Measurements from ENCODE around the gene NENF. TPM values are rescaled to one million over a fixed set of nuclear protein-coding genes. Genes with fewer than 3 reads are reported as not detected.

NENF gene
- total RNA-seq, 2 donors from 2014 or later: 83.2 to 277 TPM

DNA sequence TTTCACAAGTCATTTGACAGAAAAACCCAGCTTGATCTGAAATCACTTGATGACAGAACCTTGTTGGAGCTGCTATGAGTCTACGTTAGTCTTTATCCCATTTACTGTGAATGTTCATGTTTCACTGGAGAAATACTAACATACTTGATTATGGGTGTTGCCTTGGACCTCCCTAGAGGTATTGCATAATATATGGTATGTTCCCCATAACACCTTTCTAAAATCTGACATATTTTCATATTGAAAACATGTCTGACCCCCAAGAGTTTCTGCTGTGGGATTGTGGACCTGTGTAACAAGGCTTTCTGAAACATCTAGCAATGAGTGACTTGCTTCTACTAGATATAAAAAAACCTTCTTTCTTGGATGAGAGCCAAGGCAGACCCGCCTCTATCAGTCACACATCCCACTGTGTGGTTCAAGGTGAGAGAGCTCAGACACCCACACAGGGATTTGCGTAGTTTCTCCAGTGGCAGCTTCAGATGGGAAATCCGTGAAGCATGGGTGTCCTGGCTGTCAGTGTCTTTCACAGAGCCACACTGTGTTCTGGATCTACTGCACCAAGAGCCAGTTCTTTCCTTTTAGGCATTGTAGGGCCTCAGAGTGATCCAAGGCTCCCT is 4.6 kb downstream of the NENF start:
- intact Hi-C loops (cut with DNase I): no loop called here
- TF ChIP-seq, protein P1, sequence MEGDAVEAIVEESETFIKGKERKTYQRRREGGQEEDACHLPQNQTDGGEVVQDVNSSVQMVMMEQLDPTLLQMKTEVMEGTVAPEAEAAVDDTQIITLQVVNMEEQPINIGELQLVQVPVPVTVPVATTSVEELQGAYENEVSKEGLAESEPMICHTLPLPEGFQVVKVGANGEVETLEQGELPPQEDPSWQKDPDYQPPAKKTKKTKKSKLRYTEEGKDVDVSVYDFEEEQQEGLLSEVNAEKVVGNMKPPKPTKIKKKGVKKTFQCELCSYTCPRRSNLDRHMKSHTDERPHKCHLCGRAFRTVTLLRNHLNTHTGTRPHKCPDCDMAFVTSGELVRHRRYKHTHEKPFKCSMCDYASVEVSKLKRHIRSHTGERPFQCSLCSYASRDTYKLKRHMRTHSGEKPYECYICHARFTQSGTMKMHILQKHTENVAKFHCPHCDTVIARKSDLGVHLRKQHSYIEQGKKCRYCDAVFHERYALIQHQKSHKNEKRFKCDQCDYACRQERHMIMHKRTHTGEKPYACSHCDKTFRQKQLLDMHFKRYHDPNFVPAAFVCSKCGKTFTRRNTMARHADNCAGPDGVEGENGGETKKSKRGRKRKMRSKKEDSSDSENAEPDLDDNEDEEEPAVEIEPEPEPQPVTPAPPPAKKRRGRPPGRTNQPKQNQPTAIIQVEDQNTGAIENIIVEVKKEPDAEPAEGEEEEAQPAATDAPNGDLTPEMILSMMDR (IDR thresholded peaks at IDR 0.05): no peak
- TF ChIP-seq POLR2AphosphoS5 (IDR thresholded peaks at IDR 0.05): no peak
- TF ChIP-seq POLR2A (IDR thresholded peaks at IDR 0.05): no peak
- Histone ChIP-seq H3K4me3 (no peak overlapping the region), H3K4me1 (replicated peaks) (peaks cover 5% of the 10 kb centered on the region), H3K27ac (no peak overlapping the region), H3K27me3 (replicated peaks; ENCODE audit: insufficient read depth) (no peaks in the 10 kb centered on the region), H3K36me3 (no peaks in the 10 kb centered on the region), H3K9me3 (no peaks in the 10 kb centered on the region)
- no peak for DNase-seq (ENCODE audit: low spot score)
- WGBS: 83% methylated on average over 4 of the region's 4 CpGs

DNA sequence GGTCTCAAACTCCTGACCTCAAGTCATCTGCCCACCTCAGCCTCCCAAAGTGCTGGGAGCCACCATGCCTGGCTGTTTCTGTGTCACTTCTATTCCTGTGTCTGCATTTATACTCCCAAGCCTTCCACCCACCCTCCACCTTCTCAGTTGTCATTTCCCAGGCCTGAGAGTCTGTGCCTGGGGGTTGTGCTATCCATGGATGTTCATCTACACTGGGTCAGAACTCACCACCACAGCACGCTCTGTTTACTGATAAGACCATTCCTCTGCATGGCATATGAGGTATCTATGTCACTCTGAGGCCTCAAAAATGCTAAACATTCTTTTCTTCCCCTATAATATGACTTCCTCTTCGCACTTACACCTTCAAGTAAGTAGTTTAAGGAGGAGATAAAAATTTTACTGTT is 6.1 kb downstream of the NENF start:
- intact Hi-C loops (cut with DNase I): no loop called here
- no peaks in the 10 kb centered on the region for H3K27me3 ChIP-seq (replicated peaks; ENCODE audit: insufficient read depth)
- H3K4me3 ChIP-seq: no peak overlapping the region
- no peak for DNase-seq (ENCODE audit: low spot score)
- 96% methylated on average over 2 of the region's 2 CpGs for WGBS
- H3K27ac ChIP-seq: no peak overlapping the region
- TF ChIP-seq POLR2A (IDR thresholded peaks at IDR 0.05) (no peak), POLR2AphosphoS5 (IDR thresholded peaks at IDR 0.05) (no peak)
- TF ChIP-seq, protein P1 (IDR thresholded peaks at IDR 0.05): no peak
- H3K4me1 ChIP-seq (replicated peaks): peaks cover 2% of the 10 kb centered on the region
- no peaks in the 10 kb centered on the region for H3K36me3 ChIP-seq
- H3K9me3 ChIP-seq: no peaks in the 10 kb centered on the region

DNA sequence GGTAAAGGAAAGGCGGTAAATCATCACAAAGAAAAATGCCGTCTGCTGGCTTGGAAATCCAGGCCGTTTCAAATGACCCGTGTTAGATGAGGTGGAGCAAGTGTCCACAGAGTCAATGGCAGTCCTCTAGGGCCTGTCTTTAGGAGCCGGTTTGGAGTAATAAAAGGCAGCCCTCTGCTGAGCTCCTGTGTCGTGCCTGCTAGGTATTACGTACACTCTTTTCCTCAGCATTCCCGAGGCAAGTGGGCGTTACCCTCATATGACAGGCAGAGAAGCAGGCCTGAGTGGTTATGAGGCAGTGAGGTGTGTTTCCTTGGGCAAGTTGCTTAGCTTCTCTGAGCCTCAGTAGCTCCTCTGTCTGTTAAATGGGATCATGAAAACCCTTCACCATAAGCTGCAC is 7.7 kb downstream of the NENF start:
- no peak for DNase-seq (ENCODE audit: low spot score)
- Histone ChIP-seq H3K4me3 (no peak overlapping the region), H3K27me3 (replicated peaks; ENCODE audit: insufficient read depth) (no peaks in the 10 kb centered on the region), H3K4me1 (replicated peaks) (no peaks in the 10 kb centered on the region), H3K36me3 (no peaks in the 10 kb centered on the region), H3K27ac (no peak overlapping the region), H3K9me3 (no peaks in the 10 kb centered on the region)
- 62% methylated on average over 9 of the region's 9 CpGs for WGBS
- TF ChIP-seq POLR2A (IDR thresholded peaks at IDR 0.05) (no peak), POLR2AphosphoS5 (IDR thresholded peaks at IDR 0.05) (no peak)
- TF ChIP-seq, protein P1 (IDR thresholded peaks at IDR 0.05): no peak
- intact Hi-C loops (cut with DNase I): no loop called here

DNA sequence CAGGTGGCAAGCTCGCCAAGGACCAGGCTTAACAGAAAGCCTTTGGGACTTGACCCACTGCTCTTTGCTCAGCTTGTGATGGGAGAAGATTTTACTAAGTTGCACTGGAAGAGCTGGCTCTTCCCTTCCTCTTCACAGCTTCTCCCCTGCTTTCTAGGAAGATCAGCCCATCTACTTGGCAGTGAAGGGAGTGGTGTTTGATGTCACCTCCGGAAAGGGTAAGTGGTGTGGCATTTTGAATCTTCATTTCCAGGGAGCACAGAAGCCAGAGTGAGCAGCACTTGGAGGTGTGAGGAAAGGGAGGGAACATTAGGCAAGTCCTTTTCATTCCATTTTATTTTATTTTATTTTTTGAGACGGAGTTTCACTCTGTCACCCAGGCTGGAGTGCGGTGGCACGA is 9.7 kb downstream of the NENF start:
- Histone ChIP-seq H3K27ac (no peak overlapping the region), H3K4me1 (replicated peaks) (no peaks in the 10 kb centered on the region), H3K4me3 (no peak overlapping the region), H3K9me3 (no peaks in the 10 kb centered on the region), H3K27me3 (replicated peaks; ENCODE audit: insufficient read depth) (no peaks in the 10 kb centered on the region), H3K36me3 (no peaks in the 10 kb centered on the region)
- intact Hi-C loops (cut with DNase I): no loop called here
- no peak for TF ChIP-seq POLR2A (IDR thresholded peaks at IDR 0.05)
- TF ChIP-seq, protein P1 (IDR thresholded peaks at IDR 0.05): no peak
- no peak for TF ChIP-seq POLR2AphosphoS5 (IDR thresholded peaks at IDR 0.05)
- no peak for DNase-seq (ENCODE audit: low spot score)
- 97% methylated on average over 5 of the region's 5 CpGs for WGBS

DNA sequence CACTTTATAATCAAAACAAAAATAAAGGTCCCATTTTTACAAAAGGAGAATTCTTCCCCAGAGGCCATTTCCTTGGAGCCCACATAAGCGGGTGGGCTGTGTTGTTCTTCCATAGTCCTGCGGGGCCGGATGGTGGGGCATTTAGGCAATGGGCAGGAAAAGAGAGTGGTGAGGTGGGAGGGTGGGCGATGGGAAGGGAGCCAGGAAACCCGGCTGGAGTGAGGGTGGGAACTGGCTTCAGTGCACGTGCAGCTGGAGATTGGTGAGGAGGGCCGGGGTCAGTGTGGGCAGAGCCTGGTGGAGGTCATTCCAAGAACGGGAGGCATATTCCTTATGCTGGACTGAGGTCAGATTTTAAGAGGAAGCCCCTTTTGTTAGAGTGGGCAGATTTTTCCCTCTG is 13.6 kb downstream of the NENF start:
- H3K27ac ChIP-seq: no peak overlapping the region
- intact Hi-C loops (cut with DNase I): no loop called here
- WGBS: 81% methylated on average over 8 of the region's 8 CpGs
- TF ChIP-seq POLR2A (IDR thresholded peaks at IDR 0.05) (no peak), POLR2AphosphoS5 (IDR thresholded peaks at IDR 0.05) (no peak)
- TF ChIP-seq, protein P1 (IDR thresholded peaks at IDR 0.05): no peak
- no peaks in the 10 kb centered on the region for H3K9me3 ChIP-seq
- no peaks in the 10 kb centered on the region for H3K4me1 ChIP-seq (replicated peaks)
- H3K4me3 ChIP-seq: no peak overlapping the region
- no peaks in the 10 kb centered on the region for H3K36me3 ChIP-seq
- no peak for DNase-seq (ENCODE audit: low spot score)
- H3K27me3 ChIP-seq (replicated peaks; ENCODE audit: insufficient read depth): no peaks in the 10 kb centered on the region
